OCI-LY1 (cell line): ENCODE measurements around the gene PLEKHH3.

Source experiments
- H2AFZ ChIP-seq: fragments of 200-600 bp; sonication (generic), shearing (Covaris generic); 2 replicates; pipeline ENCODE4 v1.6.0; 2014; ENCODE audit warnings: antibody characterized with exemption, mild to moderate bottlenecking, low read length
- H3F3A ChIP-seq: fragments of 200-600 bp; sonication (generic), shearing (Covaris generic); 2 replicates; pipeline ENCODE4 v1.6.0; 2014; ENCODE audit warnings: mild to moderate bottlenecking, antibody characterized with exemption, low read length, moderate library complexity; ENCODE audit not compliant: insufficient read depth
- H3K27ac ChIP-seq: fragments of 200-600 bp; sonication (generic); 2 replicates; pipeline ENCODE4 v1.5.1; 2014; ENCODE audit warnings: low read length, mixed run types, mild to moderate bottlenecking, low read depth; ENCODE audit not compliant: poor library complexity, severe bottlenecking
- H3K27me3 ChIP-seq: fragments of 200-600 bp; sonication (generic); 2 replicates; pipeline ENCODE4 v1.6.0; 2014; ENCODE audit warnings: antibody characterized with exemption, mild to moderate bottlenecking, low read length, moderate library complexity; ENCODE audit not compliant: insufficient read depth
- H3K36me3 ChIP-seq: fragments of 200-600 bp; sonication (generic); 2 replicates; pipeline ENCODE4 v1.6.1; 2014; ENCODE audit warnings: mild to moderate bottlenecking, antibody characterized with exemption, low read length, moderate library complexity, mixed read lengths; ENCODE audit not compliant: insufficient read depth
- H3K4me1 ChIP-seq: fragments of 200-600 bp; sonication (generic); 2 replicates; pipeline ENCODE4 v1.5.1; 2014; ENCODE audit warnings: mild to moderate bottlenecking, low read length, moderate library complexity; ENCODE audit not compliant: insufficient read depth, severe bottlenecking
- H3K4me2 ChIP-seq: fragments of 200-600 bp; sonication (generic), shearing (Covaris generic); 2 replicates; pipeline ENCODE4 v1.6.1; 2014; ENCODE audit warnings: low read length
- H3K4me3 ChIP-seq: fragments of 200-600 bp; sonication (generic); 2 replicates; pipeline ENCODE4 v1.5.1; 2014; ENCODE audit warnings: low read length, low read depth, mild to moderate bottlenecking, mixed read lengths; ENCODE audit not compliant: poor library complexity, severe bottlenecking
- H3K79me2 ChIP-seq: fragments of 200-600 bp; shearing (Covaris generic); 2 replicates; pipeline ENCODE4 v1.6.1; 2016; ENCODE audit warnings: mixed run types, low read length, mixed read lengths; ENCODE audit not compliant: insufficient read depth
- H3K9ac ChIP-seq: fragments of 200-600 bp; sonication (generic), shearing (Covaris generic); 2 replicates; pipeline ENCODE4 v1.6.1; 2014; ENCODE audit warnings: mild to moderate bottlenecking, low read length, mixed read lengths
- H3K9me2 ChIP-seq: fragments of 200-600 bp; sonication (generic), shearing (Covaris generic); 2 replicates; pipeline ENCODE4 v1.6.1; 2014; ENCODE audit warnings: low read depth, mild to moderate bottlenecking, low read length, mixed read lengths
- H3K9me3 ChIP-seq: fragments of 200-600 bp; shearing (Covaris generic); 2 replicates; pipeline ENCODE4 v1.6.1; 2014; ENCODE audit warnings: low read length, mixed read lengths
- H4K20me1 ChIP-seq: fragments of 200-600 bp; sonication (generic), shearing (Covaris generic); 2 replicates; pipeline ENCODE4 v1.6.0; 2016; ENCODE audit warnings: mild to moderate bottlenecking, low read length; ENCODE audit not compliant: insufficient read depth
- CTCF ChIP-seq: fragments of 200-600 bp; sonication (generic), shearing (Covaris generic); IDR thresholded peaks from 2 replicates; pipeline ENCODE4 v1.5.1; 2017; ENCODE audit warnings: mild to moderate bottlenecking, antibody characterized with exemption, low read length, moderate library complexity, mixed read lengths
- EZH2 ChIP-seq: fragments of 200-600 bp; sonication (generic), shearing (Covaris generic); IDR thresholded peaks from 2 replicates; pipeline ENCODE4 v1.8.0; 2017; ENCODE audit warnings: borderline replicate concordance, mixed run types, mild to moderate bottlenecking, antibody characterized with exemption, low read length, moderate library complexity, mixed read lengths

The PLEKHH3 gene

DNA sequence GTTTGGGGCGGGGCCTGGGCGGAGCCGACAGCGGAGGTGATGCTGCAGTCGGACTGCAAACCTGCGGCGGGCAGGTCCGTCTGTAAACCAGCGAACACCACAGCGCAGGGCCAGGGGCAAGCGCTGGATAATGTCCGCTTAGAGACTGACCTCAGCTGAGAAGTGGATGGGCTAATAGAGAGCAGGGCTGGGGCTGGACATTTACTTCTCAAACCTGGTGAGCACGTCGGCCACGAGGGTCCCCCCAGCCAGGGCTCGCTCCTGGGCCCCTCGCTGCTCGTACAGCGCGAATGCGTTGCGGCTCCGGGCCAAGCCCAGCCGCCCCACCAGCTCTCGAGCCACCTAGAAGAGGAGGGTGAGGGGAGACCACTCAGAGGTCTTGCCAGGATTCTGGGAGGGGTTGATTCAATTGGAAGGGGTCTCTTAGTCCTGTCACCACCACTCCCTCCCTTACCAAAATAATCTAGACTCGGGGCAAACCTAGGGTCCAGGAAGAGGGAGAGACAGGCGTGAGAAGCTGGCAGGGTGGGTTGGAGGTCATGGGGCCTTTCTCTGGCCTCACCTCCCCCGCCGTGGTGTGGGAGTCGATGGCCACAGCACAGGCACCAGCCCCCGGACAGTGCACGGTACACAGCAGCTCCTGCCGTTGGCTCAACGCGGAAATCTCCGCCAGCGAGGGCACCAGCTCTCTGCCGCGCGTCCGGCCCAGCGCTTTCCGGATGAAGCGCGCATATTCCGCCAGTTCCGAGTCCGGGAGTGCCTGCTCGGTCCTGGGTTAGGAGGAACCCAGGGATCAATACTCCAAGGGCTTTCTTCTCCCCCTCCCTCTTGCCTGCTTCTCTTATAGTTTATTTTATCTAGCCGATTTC is 5.8 kb downstream of the PLEKHH3 start:
- no peaks in the 10 kb centered on the region for H3K9me3 ChIP-seq
- peaks cover 28% of the 10 kb centered on the region for H3K4me1 ChIP-seq
- no peak overlapping the region for H3K27ac ChIP-seq
- H3K79me2 ChIP-seq, result no peaks in the 10 kb centered on the region
- H2AFZ ChIP-seq, result no peak overlapping the region
- no peak for TF ChIP-seq CTCF
- TF ChIP-seq EZH2, result no peak
- H3F3A ChIP-seq, result no peaks in the 10 kb centered on the region
- no peaks in the 10 kb centered on the region for H3K9me2 ChIP-seq
- peak overlapping the region; percentile 90 for H3K4me2 ChIP-seq
- peaks cover 13% of the 10 kb centered on the region; the same call in 1 of the 2 replicates for H3K36me3 ChIP-seq
- H3K9ac ChIP-seq, result no peak overlapping the region
- H4K20me1 ChIP-seq, result no peaks in the 10 kb centered on the region
- H3K4me3 ChIP-seq, result peak overlapping the region; percentile 62
- H3K27me3 ChIP-seq, result peaks cover 16% of the 10 kb centered on the region; the same call in 1 of the 2 replicates

DNA sequence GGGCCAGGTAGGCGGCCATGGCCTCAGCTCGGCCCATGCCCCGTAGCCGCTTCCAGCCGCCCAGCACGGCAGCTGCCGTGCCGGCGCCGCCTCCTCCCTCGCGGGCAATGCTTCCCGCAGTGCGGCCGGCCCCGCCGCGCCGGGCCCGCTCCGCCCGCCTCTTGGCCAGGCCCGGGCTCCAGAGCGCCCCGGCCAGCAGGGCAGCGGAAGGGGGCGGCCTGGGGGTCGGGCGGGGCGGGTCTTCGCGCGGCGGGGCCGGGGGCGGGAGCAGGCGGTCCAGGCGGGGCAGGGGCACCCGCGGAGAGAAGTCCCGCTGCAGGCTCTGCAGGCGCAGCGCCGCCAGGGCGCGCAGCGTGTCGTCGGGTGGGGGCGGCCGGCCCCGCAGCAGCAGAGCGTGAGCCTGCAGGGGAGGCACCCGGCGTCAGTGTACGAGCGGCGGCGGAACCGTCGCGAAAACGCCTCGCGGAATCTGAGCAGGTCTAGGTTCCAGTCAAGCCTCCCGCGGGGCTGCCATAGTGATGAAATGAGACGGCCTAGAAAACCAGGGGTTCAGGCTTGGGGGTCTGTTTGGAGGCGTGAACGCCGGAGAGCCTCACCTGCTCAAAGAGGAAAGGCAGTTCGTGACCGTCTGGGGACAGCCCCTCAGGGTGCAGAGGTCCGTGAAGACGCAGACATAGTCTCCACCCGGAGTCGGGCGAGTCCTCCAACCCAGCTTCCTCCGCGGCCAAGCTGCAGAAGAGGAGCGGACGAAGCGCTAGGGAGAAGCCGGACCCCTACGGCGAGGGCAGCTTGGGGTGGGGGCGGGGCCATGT is 6.6 kb downstream of the PLEKHH3 start:
- no peak overlapping the region for H3K27ac ChIP-seq
- no peaks in the 10 kb centered on the region for H3K9me3 ChIP-seq
- H3F3A ChIP-seq, result no peaks in the 10 kb centered on the region
- peaks cover 17% of the 10 kb centered on the region; the same call in 1 of the 2 replicates for H3K36me3 ChIP-seq
- peaks cover 20% of the 10 kb centered on the region for H3K4me1 ChIP-seq
- H3K27me3 ChIP-seq, result peaks cover 9% of the 10 kb centered on the region; the same call in 1 of the 2 replicates
- H3K4me2 ChIP-seq, result peak overlapping the region; percentile 90
- TF ChIP-seq CTCF (peak; percentile 16; the same call in 1 of the 2 replicates), EZH2 (no peak)
- no peak overlapping the region for H2AFZ ChIP-seq
- H3K79me2 ChIP-seq, result no peaks in the 10 kb centered on the region
- peak overlapping the region; percentile 40; the same call in 1 of the 2 replicates for H3K9ac ChIP-seq
- no peaks in the 10 kb centered on the region for H4K20me1 ChIP-seq
- peak overlapping the region; percentile 62 for H3K4me3 ChIP-seq
- no peaks in the 10 kb centered on the region for H3K9me2 ChIP-seq

GRCh38 chr17:42669705-42669976 is 7.2 kb downstream of the PLEKHH3 start:
- Histone ChIP-seq H3K4me1 (peaks cover 20% of the 10 kb centered on the region), H3K4me3 (peak overlapping the region; percentile 34), H3K27ac (no peak overlapping the region), H3K36me3 (peaks cover 17% of the 10 kb centered on the region; the same call in 1 of the 2 replicates), H3K4me2 (no peak overlapping the region), H2AFZ (no peak overlapping the region), H3K9ac (no peak overlapping the region), H3K27me3 (peaks cover 9% of the 10 kb centered on the region; the same call in 1 of the 2 replicates), H3K79me2 (no peaks in the 10 kb centered on the region), H3K9me2 (no peaks in the 10 kb centered on the region), H3F3A (no peaks in the 10 kb centered on the region), H3K9me3 (no peaks in the 10 kb centered on the region), H4K20me1 (no peaks in the 10 kb centered on the region)
- TF ChIP-seq EZH2 (no peak), CTCF (no peak)
